Epidermal melanocyte (primary cell): Measurements from ENCODE around the gene CKS1B.

ENCODE experiments used
- DNase-seq: peaks from one replicate; pipeline ENCODE4 v3.0.0; 2011; ENCODE audit warnings: low spot score; ENCODE audit not compliant: insufficient read length

The CKS1B gene

GRCh38 chr1:155013632-155014031 is 39.2 kb downstream of the CKS1B start:
- no peak for DNase-seq

GRCh38 chr1:155014709-155015508 is 40.4 kb downstream of the CKS1B start:
- DNase-seq = no peak

- no peak for DNase-seq
Observed at GRCh38 chr1:155015527-155016230, 41.2 kb downstream of the CKS1B start.

- DNase-seq = no peak
Observed at GRCh38 chr1:155016231-155016831, 41.9 kb downstream of the CKS1B start.

GRCh38 chr1:155017041-155017945 is 42.8 kb downstream of the CKS1B start:
- DNase-seq = peak; percentile 77

GRCh38 chr1:155017946-155018316 is 43.5 kb downstream of the CKS1B start:
- no peak for DNase-seq

GRCh38 chr1:155018617-155019348 is 44.3 kb downstream of the CKS1B start:
- DNase-seq = no peak

GRCh38 chr1:155019377-155020245 is 45.1 kb downstream of the CKS1B start:
- DNase-seq = no peak

GRCh38 chr1:155022136-155022926 is 47.9 kb downstream of the CKS1B start:
- no peak for DNase-seq

- no peak for DNase-seq
Observed at GRCh38 chr1:155022927-155023236, 48.4 kb downstream of the CKS1B start.

GRCh38 chr1:155023627-155024026 is 49.1 kb downstream of the CKS1B start:
- DNase-seq = no peak

- no peak for DNase-seq
Observed at GRCh38 chr1:155024315-155024714, 49.8 kb downstream of the CKS1B start.

- no peak for DNase-seq
Observed at GRCh38 chr1:155026154-155026553, 51.7 kb downstream of the CKS1B start.

GRCh38 chr1:155026588-155026987 is 52.1 kb downstream of the CKS1B start:
- no peak for DNase-seq
